HEK293 (cell line): ENCODE data around the gene TMEM256.

Source experiments
- IKZF3 ChIP-seq: fragments of 450-650 bp; IDR thresholded peaks from 2 replicates; pipeline ENCODE4 v1.5.0; 2018; ENCODE audit warnings: missing biosample characterization, mild to moderate bottlenecking, missing genetic modification characterization, moderate library complexity
- KLF17 ChIP-seq: fragments of 450-650 bp; formaldehyde crosslinking; IDR thresholded peaks from 2 replicates; pipeline ENCODE4 v1.5.1; 2016; ENCODE audit warnings: missing biosample characterization, missing genetic modification characterization
- KLF8 ChIP-seq: fragments of 450-650 bp; formaldehyde crosslinking; IDR thresholded peaks from 2 replicates; pipeline ENCODE4 v1.5.1; 2016; ENCODE audit warnings: missing biosample characterization, missing genetic modification characterization
- PRDM4 ChIP-seq: fragments of 450-650 bp; formaldehyde crosslinking; IDR thresholded peaks from 2 replicates; pipeline ENCODE4 v1.5.1; 2017; ENCODE audit warnings: missing biosample characterization, missing genetic modification characterization
- ZBTB11 ChIP-seq: fragments of 450-650 bp; formaldehyde crosslinking; conservative IDR thresholded peaks from 2 replicates; pipeline ENCODE4 v1.5.1; 2016; ENCODE audit warnings: low read depth, missing biosample characterization, missing genetic modification characterization
- ZBTB17 ChIP-seq: fragments of 450-650 bp; formaldehyde crosslinking; IDR thresholded peaks from 2 replicates; pipeline ENCODE4 v1.5.1; 2016; ENCODE audit warnings: missing biosample characterization, missing genetic modification characterization
- ZBTB26 ChIP-seq: fragments of 450-650 bp; formaldehyde crosslinking; optimal IDR thresholded peaks from 2 replicates; pipeline ENCODE3; 2016; ENCODE audit warnings: missing biosample characterization, mild to moderate bottlenecking, missing genetic modification characterization
- ZBTB8A ChIP-seq: fragments of 450-650 bp; formaldehyde crosslinking; IDR thresholded peaks from 2 replicates; pipeline ENCODE4 v1.5.1; 2016; ENCODE audit warnings: missing biosample characterization, missing genetic modification characterization
- ZFHX2 ChIP-seq: fragments of 450-650 bp; formaldehyde crosslinking; conservative IDR thresholded peaks from 2 replicates; pipeline ENCODE4 v1.5.1; 2016; ENCODE audit warnings: missing biosample characterization, missing genetic modification characterization
- ZNF2 ChIP-seq: fragments of 450-650 bp; formaldehyde crosslinking; IDR thresholded peaks from 2 replicates; pipeline ENCODE4 v1.5.1; 2016; ENCODE audit warnings: missing biosample characterization, missing genetic modification characterization
- ZNF366 ChIP-seq: fragments of 450-650 bp; formaldehyde crosslinking; conservative IDR thresholded peaks from 2 replicates; pipeline ENCODE4 v1.5.1; 2016; ENCODE audit warnings: missing biosample characterization, missing genetic modification characterization
- ZNF426 ChIP-seq: fragments of 450-650 bp; formaldehyde crosslinking; IDR thresholded peaks from 2 replicates; pipeline ENCODE4 v1.5.1; 2017; ENCODE audit warnings: missing biosample characterization, missing genetic modification characterization, mild to moderate bottlenecking, inconsistent platforms, moderate library complexity
- ZNF660 ChIP-seq: fragments of 450-650 bp; IDR thresholded peaks from 2 replicates; pipeline ENCODE4 v1.5.1; 2018; ENCODE audit warnings: missing biosample characterization, mild to moderate bottlenecking, missing genetic modification characterization
- ZNF692 ChIP-seq: fragments of 450-650 bp; formaldehyde crosslinking; IDR thresholded peaks from 2 replicates; pipeline ENCODE4 v1.5.1; 2016; ENCODE audit warnings: missing biosample characterization, missing genetic modification characterization
- ZNF704 ChIP-seq: fragments of 450-650 bp; formaldehyde crosslinking; IDR thresholded peaks from 2 replicates; pipeline ENCODE4 v1.5.1; 2016; ENCODE audit warnings: missing biosample characterization, missing genetic modification characterization
- ZNF777 ChIP-seq: fragments of 450-650 bp; formaldehyde crosslinking; IDR thresholded peaks from 2 replicates; pipeline ENCODE4 v1.5.1; 2017; ENCODE audit warnings: missing biosample characterization, missing genetic modification characterization, borderline replicate concordance
- ZSCAN16 ChIP-seq: fragments of 450-650 bp; formaldehyde crosslinking; IDR thresholded peaks from 2 replicates; pipeline ENCODE4 v1.5.1; 2016; ENCODE audit warnings: missing biosample characterization, missing genetic modification characterization

TMEM256 gene

GRCh38 chr17:7394452-7395191 is 9.3 kb downstream of the TMEM256 start, which contains the start of gene PLSCR3 (continued):
- no peak; the same call in 1 of the 2 replicates for TF ChIP-seq ZBTB11 (tag by site-specific recombination)
- TF ChIP-seq ZBTB17 = peak; percentile 32; the same call in 1 of the 2 replicates
- 0 out of 2 replicates have a peak, but pooled peaks have one; percentile 34 for TF ChIP-seq ZNF692 (tag by site-specific recombination)
- 0 out of 2 replicates have a peak, but pooled peaks have one; percentile 4 for TF ChIP-seq KLF8
- no peak for TF ChIP-seq ZNF426
- no peak; the same call in none of the 2 replicates for TF ChIP-seq ZBTB8A (tag by site-specific recombination)
- peak; percentile 57; the same call in 1 of the 2 replicates for TF ChIP-seq ZNF660 (tag by site-specific recombination)
- peak; percentile 74 for TF ChIP-seq ZBTB26 (tag by site-specific recombination)
- TF ChIP-seq ZNF704 (tag by site-specific recombination) = no peak
- TF ChIP-seq ZSCAN16 (tag by site-specific recombination) = no peak
- TF ChIP-seq ZNF2 (tag by site-specific recombination) = peak; percentile 41; the same call in 1 of the 2 replicates
- TF ChIP-seq KLF17 (tag by site-specific recombination) = peak; percentile 55; the same call in 1 of the 2 replicates
- TF ChIP-seq ZNF366 = no peak
- peak; percentile 72 for TF ChIP-seq PRDM4 (tag by site-specific recombination)
- 0 out of 2 replicates have a peak, but pooled peaks have one; percentile 40 for TF ChIP-seq ZFHX2 (tag by site-specific recombination)
- no peak for TF ChIP-seq ZNF777 (tag by site-specific recombination)
- peak; percentile 62; the same call in 1 of the 2 replicates for TF ChIP-seq IKZF3 (tag by site-specific recombination)
- TF ChIP-seq, all 188 proteins: peak for 25
